ENCODE measurements around the gene HSF2. TPM values are rescaled to one million over a fixed set of nuclear protein-coding genes. Genes with fewer than 3 reads are reported as not detected.

The HSF2 gene, protein sequence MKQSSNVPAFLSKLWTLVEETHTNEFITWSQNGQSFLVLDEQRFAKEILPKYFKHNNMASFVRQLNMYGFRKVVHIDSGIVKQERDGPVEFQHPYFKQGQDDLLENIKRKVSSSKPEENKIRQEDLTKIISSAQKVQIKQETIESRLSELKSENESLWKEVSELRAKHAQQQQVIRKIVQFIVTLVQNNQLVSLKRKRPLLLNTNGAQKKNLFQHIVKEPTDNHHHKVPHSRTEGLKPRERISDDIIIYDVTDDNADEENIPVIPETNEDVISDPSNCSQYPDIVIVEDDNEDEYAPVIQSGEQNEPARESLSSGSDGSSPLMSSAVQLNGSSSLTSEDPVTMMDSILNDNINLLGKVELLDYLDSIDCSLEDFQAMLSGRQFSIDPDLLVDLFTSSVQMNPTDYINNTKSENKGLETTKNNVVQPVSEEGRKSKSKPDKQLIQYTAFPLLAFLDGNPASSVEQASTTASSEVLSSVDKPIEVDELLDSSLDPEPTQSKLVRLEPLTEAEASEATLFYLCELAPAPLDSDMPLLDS
- total RNA-seq = 75.4 TPM

DNA sequence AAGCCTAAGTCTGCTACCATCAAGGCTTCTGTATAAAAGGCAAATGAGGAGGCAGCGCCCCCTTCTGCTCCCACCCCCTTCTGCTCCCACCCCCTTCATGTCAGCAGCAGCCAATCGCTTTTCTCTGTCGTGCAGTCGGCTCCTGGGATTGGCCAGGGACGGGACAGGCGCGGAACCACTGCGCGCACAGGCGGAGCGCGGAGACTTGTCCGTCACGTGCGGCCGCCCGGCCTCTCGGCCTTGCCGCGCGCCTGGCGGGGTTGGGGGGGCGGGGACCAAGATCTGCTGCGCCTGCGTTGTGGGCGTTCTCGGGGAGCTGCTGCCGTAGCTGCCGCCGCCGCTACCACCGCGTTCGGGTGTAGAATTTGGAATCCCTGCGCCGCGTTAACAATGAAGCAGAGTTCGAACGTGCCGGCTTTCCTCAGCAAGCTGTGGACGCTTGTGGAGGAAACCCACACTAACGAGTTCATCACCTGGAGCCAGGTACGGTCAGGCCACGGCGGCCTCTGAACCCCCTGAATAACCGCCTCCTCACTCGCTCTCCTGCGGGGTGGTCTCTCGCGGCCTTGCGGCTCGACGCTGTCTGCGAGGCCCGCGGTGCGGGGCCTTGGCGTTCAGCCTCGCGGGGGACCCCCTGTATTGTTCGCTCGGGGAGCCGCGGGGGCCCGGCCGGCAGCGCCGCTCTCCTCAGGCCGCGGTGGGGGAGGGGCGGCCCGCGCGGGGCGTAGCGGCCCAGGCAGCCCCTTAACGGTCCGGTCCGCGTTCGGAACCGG, at the start of gene HSF2:
HSF2 (plus strand) TSS at position 305 of the 773 bp plus-strand sequence; CDS start at position 391, 86 bp downstream.

GRCh38 chr6:122471107-122472021, 71.9 kb downstream of the HSF2 start, which contains the start of gene SERINC1:
Gene SERINC1 (minus strand): TSS chr6:122471807. CDS start chr6:122471737, 70 bp downstream.

Small RNA genes within 50 kb of the gene (small RNA-seq; reads per million reads assigned to genes)
- not detected for gene Z99129.1

Other genes with a start within 250 kb of the HSF2 start
- gene SERINC1, start 72.2 kb downstream of the HSF2 start, total RNA-seq = 715 TPM
- 32.5 TPM for gene PKIB, start 210.8 kb downstream of the HSF2 start, total RNA-seq

Measured in diencephalon (tissue), 1 donor.